HFF-Myc (cell line): ENCODE results near the gene SMYD3.

Experiments used
- DNase-seq: peaks from one replicate; pipeline ENCODE4 v3.0.0-alpha.2; 2011; ENCODE audit warnings: low read depth; ENCODE audit errors: extremely low read depth
- H3K4me3 ChIP-seq: replicated peaks from 2 replicates; pipeline ENCODE4 v1.5.1; 2011; ENCODE audit warnings: low read depth, mild to moderate bottlenecking, control low read depth, low read length
- CTCF ChIP-seq: IDR thresholded peaks from 2 replicates; pipeline ENCODE4 v1.5.1; 2012; ENCODE audit warnings: mild to moderate bottlenecking, low read depth, low read length, control low read depth; ENCODE audit errors: missing control alignments

The SMYD3 gene

GRCh38 chr1:246417152-246417812, 89.8 kb downstream of the SMYD3 start:
- H3K4me3 ChIP-seq: no peak overlapping the region
- DNase-seq: peak; percentile 51
- no peak for TF ChIP-seq CTCF

DNA sequence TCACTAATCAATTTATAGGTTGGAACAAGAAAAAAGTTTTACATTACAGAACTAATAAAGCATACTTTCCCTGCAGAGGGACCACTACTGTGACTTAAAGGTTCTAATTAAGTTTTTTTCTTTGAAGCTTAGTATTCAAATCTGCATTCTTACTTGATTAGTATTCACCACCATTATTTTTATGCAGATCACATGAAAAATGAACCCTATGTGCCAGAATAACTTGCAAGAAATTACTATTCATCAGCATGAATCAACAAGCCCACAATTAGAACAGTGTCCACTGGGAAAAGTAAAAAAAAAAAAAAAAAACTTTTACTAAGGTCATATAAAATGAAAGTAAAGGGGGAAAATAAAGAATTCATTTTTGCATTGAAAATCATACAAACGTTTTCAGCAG, 90.8 kb downstream of the SMYD3 start:
- DNase-seq: no peak
- H3K4me3 ChIP-seq: no peak overlapping the region
- no peak for TF ChIP-seq CTCF

GRCh38 chr1:246415028-246415427, 92.1 kb downstream of the SMYD3 start:
- no peak overlapping the region for H3K4me3 ChIP-seq
- DNase-seq: no peak
- TF ChIP-seq CTCF: no peak

GRCh38 chr1:246413430-246413829, 93.6 kb downstream of the SMYD3 start:
- DNase-seq: no peak
- TF ChIP-seq CTCF: no peak
- H3K4me3 ChIP-seq: no peak overlapping the region

DNA sequence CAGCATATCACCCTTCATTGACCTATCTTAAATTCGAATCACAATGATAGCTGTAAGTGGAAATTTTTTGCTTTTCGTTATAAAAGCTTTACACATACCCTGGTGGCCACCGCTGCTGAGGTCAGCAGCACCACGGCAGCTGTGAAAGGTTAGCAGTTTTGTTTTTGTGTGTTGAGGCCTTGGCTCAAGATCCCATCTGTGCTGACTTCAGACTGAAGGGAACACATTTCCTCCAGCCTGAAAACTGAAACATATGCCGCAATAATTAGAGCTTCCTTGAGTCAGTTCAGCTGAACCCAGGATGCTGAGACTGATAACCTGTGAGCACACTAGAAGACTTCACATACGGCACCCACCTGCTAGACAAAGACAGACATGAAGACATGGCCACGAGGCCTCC, 103.0 kb downstream of the SMYD3 start:
- H3K4me3 ChIP-seq: no peak overlapping the region
- TF ChIP-seq CTCF: no peak
- peak; percentile 25 for DNase-seq

GRCh38 chr1:246398126-246398813, 108.8 kb downstream of the SMYD3 start:
- no peak for TF ChIP-seq CTCF
- no peak overlapping the region for H3K4me3 ChIP-seq
- DNase-seq: no peak
